A549 (cell line): Measurements from ENCODE around the gene UBE3C. TPM values are rescaled to one million over a fixed set of nuclear protein-coding genes. Genes with fewer than 3 reads are reported as not detected.

ENCODE experiments used
- ATAC-seq, 2 experiments: fragments of 200-7000 bp in 1 of 2; fragments of >200 bp in 1 of 2; cut with Nextera tagmentation in 1 of 2; cut with Tn5 transposase in 1 of 2; 3 replicates each; pipeline versions ENCODE4 v1.8.0 to v1.9.1; 2018 to 2020; ENCODE audit warnings: mild to moderate bottlenecking in 1 of 2, moderate library complexity in 1 of 2
- CTCF ChIA-PET: fragments of 300-600 bp; sonication (Branson Sonifier 250); formaldehyde crosslinking; extraction: SDS; loops from one replicate; lab custom pipeline; 2021; ENCODE audit warnings: antibody characterized with exemption, inconsistent platforms; lab: Yijun Ruan, JAX
- POLR2A ChIA-PET: fragments of 350-600 bp; formaldehyde crosslinking; extraction: SDS; loops from one replicate; lab custom pipeline; 2021; ENCODE audit warnings: antibody characterized with exemption, inconsistent platforms; lab: Yijun Ruan, JAX
- DNase-seq, 2 experiments: peaks; one replicate each; pipeline versions ENCODE4 v3.0.0 to v3.0.0-alpha.2; 2011 to 2016; ENCODE audit warnings: low read depth in 1 of 2, low spot score in 1 of 2
- FAIRE-seq: peaks from 2 replicates; lab custom pipeline; 2011; peaks lifted over from hg19 to GRCh38; lab: Jason Lieb, UNC
- H3K27ac ChIP-seq, 2 experiments: fragments of >200 bp; sonication (Bioruptor Twin); formaldehyde crosslinking; 3 replicates each; pipeline ENCODE4 v1.5.1; 2016 to 2017
- H3K4me1 ChIP-seq: fragments of >200 bp; sonication (Bioruptor Twin); formaldehyde crosslinking; 3 replicates; pipeline ENCODE4 v1.6.1; 2016
- H3K4me2 ChIP-seq: fragments of >200 bp; sonication (Bioruptor Twin); formaldehyde crosslinking; 3 replicates; pipeline ENCODE4 v1.6.1; 2016
- H3K4me3 ChIP-seq: fragments of >200 bp; sonication (Bioruptor Twin); formaldehyde crosslinking; 3 replicates; pipeline ENCODE4 v1.5.1; 2016
- H3K9me3 ChIP-seq: fragments of >200 bp; sonication (Bioruptor Twin); formaldehyde crosslinking; 3 replicates; pipeline ENCODE4 v1.6.1; 2016
- CBX8 ChIP-seq: fragments of 200-600 bp; sonication (generic); IDR thresholded peaks from 2 replicates; pipeline ENCODE4 v1.6.1; 2016
- CEBPB ChIP-seq, 2 experiments: fragments of >200 bp in 1 of 2; sonication (Bioruptor Twin) in 1 of 2; formaldehyde crosslinking in 1 of 2; IDR thresholded peaks; 2 replicates each; pipeline ENCODE4 v1.6.1; 2012 to 2016
- CHD2 ChIP-seq: fragments of 150-350 bp; IDR thresholded peaks from 2 replicates; pipeline ENCODE4 v1.6.1; 2014; ENCODE audit warnings: low read length; ENCODE audit not compliant: partially characterized antibody
- EP300 ChIP-seq, 2 experiments: fragments of >200 bp; sonication (Bioruptor Twin); formaldehyde crosslinking; IDR thresholded peaks; 2 replicates in 1 of 2; 3 replicates in 1 of 2; pipeline ENCODE4 v1.6.1; 2016 to 2017
- GATA3 ChIP-seq: IDR thresholded peaks from 2 replicates; pipeline ENCODE4 v1.6.1; 2012; ENCODE audit warnings: borderline replicate concordance
- HDAC2 ChIP-seq: fragments of 200-600 bp; sonication (generic); IDR thresholded peaks from 2 replicates; pipeline ENCODE4 v1.6.1; 2016
- HOXB5 ChIP-seq: fragments of 250-450 bp; sonication (Bioruptor Pico); IDR thresholded peaks from 2 replicates; pipeline ENCODE4 v1.5.0; 2020; ENCODE audit warnings: mild to moderate bottlenecking, moderate library complexity
- KDM1A ChIP-seq: fragments of 200-600 bp; sonication (generic); IDR thresholded peaks from 2 replicates; pipeline ENCODE4 v1.6.1; 2016; ENCODE audit warnings: low read depth, mild to moderate bottlenecking
- RAD21 ChIP-seq, 2 experiments: fragments of >200 bp in 1 of 2; sonication (Bioruptor Twin) in 1 of 2; formaldehyde crosslinking in 1 of 2; IDR thresholded peaks in 1 of 2; conservative IDR thresholded peaks in 1 of 2; 2 replicates in 1 of 2; 3 replicates in 1 of 2; pipeline ENCODE4 v1.6.1; 2012 to 2018; ENCODE audit warnings: inconsistent platforms in 1 of 2
- TP53 ChIP-seq: fragments of 250-450 bp; sonication (Bioruptor Pico); IDR thresholded peaks from 2 replicates; pipeline ENCODE4 v1.5.0; 2021; ENCODE audit warnings: mild to moderate bottlenecking, moderate library complexity
- ZSCAN20 ChIP-seq: fragments of 250-450 bp; sonication (Bioruptor Pico); IDR thresholded peaks from 2 replicates; pipeline ENCODE4 v1.8.0; 2022; ENCODE audit warnings: mild to moderate bottlenecking, moderate library complexity
- WGBS: methylation state at CpG from one replicate; pipeline ENCODE4 v1.1.6; 2017; ENCODE audit errors: missing lambda C conversion rate; 5-methylcytosine and 5-hydroxymethylcytosine counted together
- polyA plus RNA-seq, 4 experiments: library from polyadenylated mRNA; depleted of rRNA in 3 of 4; stranded (reverse); fragments of >200 nt; fragmentation: RNase III in 1 of 4; extraction: RNeasy Plus Mini Kit Qiagen cat#74134 plus additional on column Dnase treatment in 1 of 4; gene quantifications; 2 replicates in 3 of 4; 3 replicates in 1 of 4; pipeline ENCODE4 v1.2.3, GENCODE V29; 2011 to 2017
- TF ChIP-seq, protein P1 (sequence below): fragments of 150-350 bp; IDR thresholded peaks from 2 replicates; pipeline ENCODE4 v1.6.1; 2014; ENCODE audit warnings: low read depth, mild to moderate bottlenecking, low read length
- TF ChIP-seq, protein P2 (sequence below): IDR thresholded peaks from 2 replicates; pipeline ENCODE4 v1.6.1; 2012
- TF ChIP-seq, protein P3 (sequence below): fragments of >200 bp; sonication (Bioruptor Twin); formaldehyde crosslinking; IDR thresholded peaks from 3 replicates; pipeline ENCODE4 v1.5.1; 2016
- TF ChIP-seq, protein P4 (sequence below): fragments of 250-450 bp; sonication (Bioruptor Pico); IDR thresholded peaks from 2 replicates; pipeline ENCODE4 v1.5.0; 2021; ENCODE audit warnings: mild to moderate bottlenecking, moderate library complexity, borderline replicate concordance
- TF ChIP-seq, protein P5 (sequence below): fragments of >200 bp; sonication (Bioruptor Twin); formaldehyde crosslinking; IDR thresholded peaks from 3 replicates; pipeline ENCODE4 v1.6.1; 2016
- TF ChIP-seq, protein P6 (sequence below): IDR thresholded peaks from 2 replicates; pipeline ENCODE4 v1.6.1; 2012
- TF ChIP-seq, protein P7 (sequence below): fragments of 200-600 bp; sonication (generic); IDR thresholded peaks from 2 replicates; pipeline ENCODE4 v1.6.1; 2016; ENCODE audit warnings: antibody characterized with exemption, mild to moderate bottlenecking, moderate library complexity
- TF ChIP-seq, protein P8 (sequence below): IDR thresholded peaks from 2 replicates; pipeline ENCODE4 v1.6.1; 2012; ENCODE audit warnings: low read depth, borderline replicate concordance

Gene UBE3C
- polyA plus RNA-seq, 2 of the 4 experiments (the other 2 are of a cell fraction), result 52.1 to 73.2 TPM

DNA sequence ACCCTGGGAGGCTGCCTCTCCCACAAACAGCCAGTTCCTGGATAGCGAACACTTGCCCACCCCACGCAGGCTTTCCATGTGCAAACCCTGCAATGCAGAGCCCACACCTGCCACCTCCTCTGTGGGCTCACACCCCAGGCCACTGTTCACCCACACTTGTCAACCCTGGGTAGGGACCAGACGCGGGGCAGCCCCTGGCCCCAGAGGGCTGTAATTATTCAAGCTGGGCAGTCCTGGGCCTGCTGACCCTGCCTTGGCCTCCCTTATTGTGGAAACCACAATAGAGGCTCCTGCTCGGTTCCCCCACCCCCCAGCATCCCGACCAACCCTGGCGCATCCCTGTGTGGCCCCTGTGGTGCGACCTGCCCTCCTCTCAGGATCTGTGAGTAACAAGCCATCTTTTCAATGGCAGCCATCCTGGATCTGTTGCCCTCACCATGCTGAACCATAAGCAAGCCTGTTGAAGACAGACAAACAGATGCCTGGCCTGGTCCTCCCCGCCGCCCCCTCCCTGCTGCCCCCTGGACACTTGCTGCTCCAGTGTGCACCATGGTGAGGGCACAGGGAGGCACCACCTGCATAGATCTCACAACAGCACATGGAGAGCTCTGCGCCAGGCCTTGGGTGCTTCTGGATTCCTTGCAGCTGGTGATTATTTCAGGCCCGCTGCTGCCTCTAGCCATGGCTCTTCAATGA is 15.8 kb upstream of the UBE3C start (continued):
- TF ChIP-seq, protein P1, sequence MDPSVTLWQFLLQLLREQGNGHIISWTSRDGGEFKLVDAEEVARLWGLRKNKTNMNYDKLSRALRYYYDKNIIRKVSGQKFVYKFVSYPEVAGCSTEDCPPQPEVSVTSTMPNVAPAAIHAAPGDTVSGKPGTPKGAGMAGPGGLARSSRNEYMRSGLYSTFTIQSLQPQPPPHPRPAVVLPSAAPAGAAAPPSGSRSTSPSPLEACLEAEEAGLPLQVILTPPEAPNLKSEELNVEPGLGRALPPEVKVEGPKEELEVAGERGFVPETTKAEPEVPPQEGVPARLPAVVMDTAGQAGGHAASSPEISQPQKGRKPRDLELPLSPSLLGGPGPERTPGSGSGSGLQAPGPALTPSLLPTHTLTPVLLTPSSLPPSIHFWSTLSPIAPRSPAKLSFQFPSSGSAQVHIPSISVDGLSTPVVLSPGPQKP, result no peak
- TF ChIP-seq CEBPB (IDR thresholded peaks at IDR 0.05), result no peak

DNA sequence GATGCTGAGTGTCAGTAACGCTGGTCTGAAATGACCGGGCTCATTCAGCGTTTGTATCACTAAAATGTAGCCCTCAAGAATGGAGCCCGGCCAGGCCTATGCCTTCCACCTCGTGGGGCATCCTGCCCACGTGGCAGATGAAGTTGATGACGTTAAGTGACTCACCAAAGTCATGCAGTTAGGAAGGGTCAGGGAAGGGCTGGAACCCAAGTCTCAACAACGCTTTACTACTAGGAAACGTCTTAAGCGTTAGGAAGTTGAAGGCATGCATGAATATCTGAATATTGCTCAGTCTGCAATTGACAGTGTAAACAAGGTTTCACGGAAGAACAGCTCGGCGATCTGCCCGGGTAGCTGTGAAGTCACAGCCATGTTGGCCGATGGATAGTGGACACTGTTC is 14.0 kb upstream of the UBE3C start:
- ChIA-PET CTCF (interaction anchor here (0.6 kb wide), 1 partner anchor 18 kb away, joined by 3 read pairs; no protein-coding TSS in a partner anchor), POLR2A (no interaction called here)
- ATAC-seq (no peak), DNase-seq (no peak), FAIRE-seq (no peak)
- no peaks in the 10 kb centered on the region for H3K4me1 ChIP-seq
- H3K9me3 ChIP-seq, result no peaks in the 10 kb centered on the region
- H3K4me3 ChIP-seq, result no peak overlapping the region
- TF ChIP-seq ZSCAN20, result no peak
- no peak for TF ChIP-seq KDM1A
- TF ChIP-seq, protein P2, sequence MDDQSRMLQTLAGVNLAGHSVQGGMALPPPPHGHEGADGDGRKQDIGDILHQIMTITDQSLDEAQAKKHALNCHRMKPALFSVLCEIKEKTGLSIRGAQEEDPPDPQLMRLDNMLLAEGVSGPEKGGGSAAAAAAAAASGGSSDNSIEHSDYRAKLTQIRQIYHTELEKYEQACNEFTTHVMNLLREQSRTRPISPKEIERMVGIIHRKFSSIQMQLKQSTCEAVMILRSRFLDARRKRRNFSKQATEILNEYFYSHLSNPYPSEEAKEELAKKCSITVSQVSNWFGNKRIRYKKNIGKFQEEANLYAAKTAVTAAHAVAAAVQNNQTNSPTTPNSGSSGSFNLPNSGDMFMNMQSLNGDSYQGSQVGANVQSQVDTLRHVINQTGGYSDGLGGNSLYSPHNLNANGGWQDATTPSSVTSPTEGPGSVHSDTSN, result no peak
- no peak for TF ChIP-seq TP53 (CRISPR knock-in tag)
- no peak for TF ChIP-seq CHD2
- no peak overlapping the region for H3K4me2 ChIP-seq
- WGBS, result 76% methylated on average over 15 of the region's 15 CpGs
- no peak overlapping the region for H3K27ac ChIP-seq

DNA sequence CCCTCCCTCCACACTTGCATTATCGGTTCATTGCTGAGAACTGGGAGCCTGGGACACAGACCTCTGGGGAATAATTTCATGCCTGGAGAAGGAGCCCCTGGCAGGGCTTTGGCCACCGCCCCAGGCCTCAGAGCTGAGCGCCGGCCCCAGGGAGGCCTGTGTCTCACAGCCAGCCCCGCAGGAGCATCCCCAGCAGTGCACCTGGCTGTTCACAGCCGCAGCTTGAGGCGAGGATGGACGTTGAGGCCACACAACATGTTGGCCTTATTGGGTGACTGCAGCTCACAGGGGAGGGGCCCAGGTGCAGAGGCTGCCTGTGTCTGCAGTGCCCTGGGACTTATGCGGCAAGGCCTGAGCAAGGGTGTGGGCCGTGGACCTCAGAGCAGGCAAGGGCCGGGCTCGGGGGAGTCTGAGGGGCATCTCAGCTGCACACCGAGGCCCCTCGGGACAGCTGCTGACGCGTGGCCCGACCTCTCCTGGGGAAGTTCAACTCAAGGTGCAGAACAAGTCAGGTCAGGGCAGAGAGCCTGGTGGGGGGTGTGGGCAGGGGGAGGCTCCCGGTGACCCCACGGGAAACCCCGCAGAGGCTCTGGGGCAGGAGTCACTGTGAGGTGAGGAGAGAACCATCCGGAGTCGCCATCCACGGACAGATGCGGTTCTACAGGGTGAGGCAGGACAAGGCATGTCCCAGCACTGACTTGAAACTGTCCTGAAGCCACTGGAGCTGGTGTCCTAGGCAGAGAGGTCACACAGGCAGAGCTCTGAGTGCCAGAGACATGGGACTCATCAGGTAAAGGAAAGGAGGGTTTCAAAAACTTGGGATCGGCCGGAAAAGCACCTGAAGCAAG is 13.1 kb upstream of the UBE3C start:
- ChIA-PET POLR2A (no interaction called here), CTCF (interaction anchor here (0.6 kb wide), 1 partner anchor 19 kb away, joined by 3 read pairs; no protein-coding TSS in a partner anchor)
- H3K27ac ChIP-seq, result no peak overlapping the region
- H3K9me3 ChIP-seq, result no peaks in the 10 kb centered on the region
- FAIRE-seq (no peak), ATAC-seq (no peak), DNase-seq (no peak)
- WGBS, result 88% methylated on average over 11 of the region's 26 CpGs
- TF ChIP-seq, protein P3, sequence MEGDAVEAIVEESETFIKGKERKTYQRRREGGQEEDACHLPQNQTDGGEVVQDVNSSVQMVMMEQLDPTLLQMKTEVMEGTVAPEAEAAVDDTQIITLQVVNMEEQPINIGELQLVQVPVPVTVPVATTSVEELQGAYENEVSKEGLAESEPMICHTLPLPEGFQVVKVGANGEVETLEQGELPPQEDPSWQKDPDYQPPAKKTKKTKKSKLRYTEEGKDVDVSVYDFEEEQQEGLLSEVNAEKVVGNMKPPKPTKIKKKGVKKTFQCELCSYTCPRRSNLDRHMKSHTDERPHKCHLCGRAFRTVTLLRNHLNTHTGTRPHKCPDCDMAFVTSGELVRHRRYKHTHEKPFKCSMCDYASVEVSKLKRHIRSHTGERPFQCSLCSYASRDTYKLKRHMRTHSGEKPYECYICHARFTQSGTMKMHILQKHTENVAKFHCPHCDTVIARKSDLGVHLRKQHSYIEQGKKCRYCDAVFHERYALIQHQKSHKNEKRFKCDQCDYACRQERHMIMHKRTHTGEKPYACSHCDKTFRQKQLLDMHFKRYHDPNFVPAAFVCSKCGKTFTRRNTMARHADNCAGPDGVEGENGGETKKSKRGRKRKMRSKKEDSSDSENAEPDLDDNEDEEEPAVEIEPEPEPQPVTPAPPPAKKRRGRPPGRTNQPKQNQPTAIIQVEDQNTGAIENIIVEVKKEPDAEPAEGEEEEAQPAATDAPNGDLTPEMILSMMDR, result no peak
- TF ChIP-seq, protein P4, sequence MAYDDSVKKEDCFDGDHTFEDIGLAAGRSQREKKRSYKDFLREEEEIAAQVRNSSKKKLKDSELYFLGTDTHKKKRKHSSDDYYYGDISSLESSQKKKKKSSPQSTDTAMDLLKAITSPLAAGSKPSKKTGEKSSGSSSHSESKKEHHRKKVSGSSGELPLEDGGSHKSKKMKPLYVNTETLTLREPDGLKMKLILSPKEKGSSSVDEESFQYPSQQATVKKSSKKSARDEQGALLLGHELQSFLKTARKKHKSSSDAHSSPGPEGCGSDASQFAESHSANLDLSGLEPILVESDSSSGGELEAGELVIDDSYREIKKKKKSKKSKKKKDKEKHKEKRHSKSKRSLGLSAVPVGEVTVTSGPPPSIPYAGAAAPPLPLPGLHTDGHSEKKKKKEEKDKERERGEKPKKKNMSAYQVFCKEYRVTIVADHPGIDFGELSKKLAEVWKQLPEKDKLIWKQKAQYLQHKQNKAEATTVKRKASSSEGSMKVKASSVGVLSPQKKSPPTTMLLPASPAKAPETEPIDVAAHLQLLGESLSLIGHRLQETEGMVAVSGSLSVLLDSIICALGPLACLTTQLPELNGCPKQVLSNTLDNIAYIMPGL, result no peak
- TF ChIP-seq, protein P5, sequence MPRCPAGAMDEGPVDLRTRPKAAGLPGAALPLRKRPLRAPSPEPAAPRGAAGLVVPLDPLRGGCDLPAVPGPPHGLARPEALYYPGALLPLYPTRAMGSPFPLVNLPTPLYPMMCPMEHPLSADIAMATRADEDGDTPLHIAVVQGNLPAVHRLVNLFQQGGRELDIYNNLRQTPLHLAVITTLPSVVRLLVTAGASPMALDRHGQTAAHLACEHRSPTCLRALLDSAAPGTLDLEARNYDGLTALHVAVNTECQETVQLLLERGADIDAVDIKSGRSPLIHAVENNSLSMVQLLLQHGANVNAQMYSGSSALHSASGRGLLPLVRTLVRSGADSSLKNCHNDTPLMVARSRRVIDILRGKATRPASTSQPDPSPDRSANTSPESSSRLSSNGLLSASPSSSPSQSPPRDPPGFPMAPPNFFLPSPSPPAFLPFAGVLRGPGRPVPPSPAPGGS, result no peak
- TF ChIP-seq HOXB5 (CRISPR knock-in tag), result no peak
- TF ChIP-seq EP300 (IDR thresholded peaks at IDR 0.05), result no peak
- TF ChIP-seq, protein P6, sequence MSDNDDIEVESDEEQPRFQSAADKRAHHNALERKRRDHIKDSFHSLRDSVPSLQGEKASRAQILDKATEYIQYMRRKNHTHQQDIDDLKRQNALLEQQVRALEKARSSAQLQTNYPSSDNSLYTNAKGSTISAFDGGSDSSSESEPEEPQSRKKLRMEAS, result no peak
- no peak for TF ChIP-seq CBX8
- no peak for TF ChIP-seq RAD21 (conservative IDR thresholded peaks at IDR 0.05 in 1 of 2, IDR thresholded peaks at IDR 0.05 in 1 of 2)
- TF ChIP-seq, protein P7, sequence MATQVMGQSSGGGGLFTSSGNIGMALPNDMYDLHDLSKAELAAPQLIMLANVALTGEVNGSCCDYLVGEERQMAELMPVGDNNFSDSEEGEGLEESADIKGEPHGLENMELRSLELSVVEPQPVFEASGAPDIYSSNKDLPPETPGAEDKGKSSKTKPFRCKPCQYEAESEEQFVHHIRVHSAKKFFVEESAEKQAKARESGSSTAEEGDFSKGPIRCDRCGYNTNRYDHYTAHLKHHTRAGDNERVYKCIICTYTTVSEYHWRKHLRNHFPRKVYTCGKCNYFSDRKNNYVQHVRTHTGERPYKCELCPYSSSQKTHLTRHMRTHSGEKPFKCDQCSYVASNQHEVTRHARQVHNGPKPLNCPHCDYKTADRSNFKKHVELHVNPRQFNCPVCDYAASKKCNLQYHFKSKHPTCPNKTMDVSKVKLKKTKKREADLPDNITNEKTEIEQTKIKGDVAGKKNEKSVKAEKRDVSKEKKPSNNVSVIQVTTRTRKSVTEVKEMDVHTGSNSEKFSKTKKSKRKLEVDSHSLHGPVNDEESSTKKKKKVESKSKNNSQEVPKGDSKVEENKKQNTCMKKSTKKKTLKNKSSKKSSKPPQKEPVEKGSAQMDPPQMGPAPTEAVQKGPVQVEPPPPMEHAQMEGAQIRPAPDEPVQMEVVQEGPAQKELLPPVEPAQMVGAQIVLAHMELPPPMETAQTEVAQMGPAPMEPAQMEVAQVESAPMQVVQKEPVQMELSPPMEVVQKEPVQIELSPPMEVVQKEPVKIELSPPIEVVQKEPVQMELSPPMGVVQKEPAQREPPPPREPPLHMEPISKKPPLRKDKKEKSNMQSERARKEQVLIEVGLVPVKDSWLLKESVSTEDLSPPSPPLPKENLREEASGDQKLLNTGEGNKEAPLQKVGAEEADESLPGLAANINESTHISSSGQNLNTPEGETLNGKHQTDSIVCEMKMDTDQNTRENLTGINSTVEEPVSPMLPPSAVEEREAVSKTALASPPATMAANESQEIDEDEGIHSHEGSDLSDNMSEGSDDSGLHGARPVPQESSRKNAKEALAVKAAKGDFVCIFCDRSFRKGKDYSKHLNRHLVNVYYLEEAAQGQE, result no peak
- no peak for TF ChIP-seq GATA3
- TF ChIP-seq HDAC2, result no peak
- TF ChIP-seq, protein P8, sequence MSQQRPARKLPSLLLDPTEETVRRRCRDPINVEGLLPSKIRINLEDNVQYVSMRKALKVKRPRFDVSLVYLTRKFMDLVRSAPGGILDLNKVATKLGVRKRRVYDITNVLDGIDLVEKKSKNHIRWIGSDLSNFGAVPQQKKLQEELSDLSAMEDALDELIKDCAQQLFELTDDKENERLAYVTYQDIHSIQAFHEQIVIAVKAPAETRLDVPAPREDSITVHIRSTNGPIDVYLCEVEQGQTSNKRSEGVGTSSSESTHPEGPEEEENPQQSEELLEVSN, result no peak
- no peak overlapping the region for H3K4me2 ChIP-seq
- H3K4me1 ChIP-seq, result no peaks in the 10 kb centered on the region
- H3K4me3 ChIP-seq, result no peak overlapping the region
